ENCODE data around the gene KPNA1.

DNA sequence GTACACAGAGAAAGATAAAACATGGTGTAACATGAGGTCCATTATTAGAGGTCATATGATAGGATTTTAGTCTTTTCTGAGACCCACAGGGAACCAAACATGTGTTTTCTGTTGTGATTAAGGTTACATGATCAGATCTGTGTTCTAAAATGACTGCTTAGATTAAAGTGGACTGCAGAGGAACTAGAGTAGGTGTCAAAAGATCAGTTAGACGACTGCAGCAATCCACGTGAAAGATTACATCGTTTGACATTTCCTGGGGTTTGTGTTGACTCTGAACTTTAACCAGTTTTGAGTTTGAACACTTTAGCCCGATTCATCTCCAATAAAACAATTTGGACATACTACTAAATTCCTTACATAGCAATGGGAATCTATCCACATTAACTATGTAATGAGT lies 136.8 kb downstream of the KPNA1 start:
- TF ChIP-seq, protein P1, sequence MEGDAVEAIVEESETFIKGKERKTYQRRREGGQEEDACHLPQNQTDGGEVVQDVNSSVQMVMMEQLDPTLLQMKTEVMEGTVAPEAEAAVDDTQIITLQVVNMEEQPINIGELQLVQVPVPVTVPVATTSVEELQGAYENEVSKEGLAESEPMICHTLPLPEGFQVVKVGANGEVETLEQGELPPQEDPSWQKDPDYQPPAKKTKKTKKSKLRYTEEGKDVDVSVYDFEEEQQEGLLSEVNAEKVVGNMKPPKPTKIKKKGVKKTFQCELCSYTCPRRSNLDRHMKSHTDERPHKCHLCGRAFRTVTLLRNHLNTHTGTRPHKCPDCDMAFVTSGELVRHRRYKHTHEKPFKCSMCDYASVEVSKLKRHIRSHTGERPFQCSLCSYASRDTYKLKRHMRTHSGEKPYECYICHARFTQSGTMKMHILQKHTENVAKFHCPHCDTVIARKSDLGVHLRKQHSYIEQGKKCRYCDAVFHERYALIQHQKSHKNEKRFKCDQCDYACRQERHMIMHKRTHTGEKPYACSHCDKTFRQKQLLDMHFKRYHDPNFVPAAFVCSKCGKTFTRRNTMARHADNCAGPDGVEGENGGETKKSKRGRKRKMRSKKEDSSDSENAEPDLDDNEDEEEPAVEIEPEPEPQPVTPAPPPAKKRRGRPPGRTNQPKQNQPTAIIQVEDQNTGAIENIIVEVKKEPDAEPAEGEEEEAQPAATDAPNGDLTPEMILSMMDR (IDR thresholded peaks at IDR 0.05): no peak
- TF ChIP-seq, protein P2, sequence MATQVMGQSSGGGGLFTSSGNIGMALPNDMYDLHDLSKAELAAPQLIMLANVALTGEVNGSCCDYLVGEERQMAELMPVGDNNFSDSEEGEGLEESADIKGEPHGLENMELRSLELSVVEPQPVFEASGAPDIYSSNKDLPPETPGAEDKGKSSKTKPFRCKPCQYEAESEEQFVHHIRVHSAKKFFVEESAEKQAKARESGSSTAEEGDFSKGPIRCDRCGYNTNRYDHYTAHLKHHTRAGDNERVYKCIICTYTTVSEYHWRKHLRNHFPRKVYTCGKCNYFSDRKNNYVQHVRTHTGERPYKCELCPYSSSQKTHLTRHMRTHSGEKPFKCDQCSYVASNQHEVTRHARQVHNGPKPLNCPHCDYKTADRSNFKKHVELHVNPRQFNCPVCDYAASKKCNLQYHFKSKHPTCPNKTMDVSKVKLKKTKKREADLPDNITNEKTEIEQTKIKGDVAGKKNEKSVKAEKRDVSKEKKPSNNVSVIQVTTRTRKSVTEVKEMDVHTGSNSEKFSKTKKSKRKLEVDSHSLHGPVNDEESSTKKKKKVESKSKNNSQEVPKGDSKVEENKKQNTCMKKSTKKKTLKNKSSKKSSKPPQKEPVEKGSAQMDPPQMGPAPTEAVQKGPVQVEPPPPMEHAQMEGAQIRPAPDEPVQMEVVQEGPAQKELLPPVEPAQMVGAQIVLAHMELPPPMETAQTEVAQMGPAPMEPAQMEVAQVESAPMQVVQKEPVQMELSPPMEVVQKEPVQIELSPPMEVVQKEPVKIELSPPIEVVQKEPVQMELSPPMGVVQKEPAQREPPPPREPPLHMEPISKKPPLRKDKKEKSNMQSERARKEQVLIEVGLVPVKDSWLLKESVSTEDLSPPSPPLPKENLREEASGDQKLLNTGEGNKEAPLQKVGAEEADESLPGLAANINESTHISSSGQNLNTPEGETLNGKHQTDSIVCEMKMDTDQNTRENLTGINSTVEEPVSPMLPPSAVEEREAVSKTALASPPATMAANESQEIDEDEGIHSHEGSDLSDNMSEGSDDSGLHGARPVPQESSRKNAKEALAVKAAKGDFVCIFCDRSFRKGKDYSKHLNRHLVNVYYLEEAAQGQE (IDR thresholded peaks at IDR 0.05): no peak
- TF ChIP-seq RFX5 (IDR thresholded peaks at IDR 0.05) (no peak), CBX8 (IDR thresholded peaks at IDR 0.05) (no peak), CEBPB (IDR thresholded peaks at IDR 0.05) (no peak), JUNB (IDR thresholded peaks at IDR 0.05) (no peak), TP53 (CRISPR knock-in tag; IDR thresholded peaks at IDR 0.05) (no peak), POLR2AphosphoS2 (conservative IDR thresholded peaks at IDR 0.05; ENCODE audit: low read length) (no peak)
- TF ChIP-seq, protein P3, sequence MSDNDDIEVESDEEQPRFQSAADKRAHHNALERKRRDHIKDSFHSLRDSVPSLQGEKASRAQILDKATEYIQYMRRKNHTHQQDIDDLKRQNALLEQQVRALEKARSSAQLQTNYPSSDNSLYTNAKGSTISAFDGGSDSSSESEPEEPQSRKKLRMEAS (IDR thresholded peaks at IDR 0.05): no peak
